NCI-H69 (cell line): ENCODE data around the gene RAPGEF2.

Experiments used
- DNase-seq: peaks from one replicate; lab custom pipeline; 2025; lab: John Stamatoyannopoulos, UW

RAPGEF2 gene

GRCh38 chr4:159315879-159316278 lies 213.0 kb downstream of the RAPGEF2 start:
- DNase-seq: peak; percentile 3

GRCh38 chr4:159317203-159317602 lies 214.3 kb downstream of the RAPGEF2 start:
- no peak for DNase-seq

DNA sequence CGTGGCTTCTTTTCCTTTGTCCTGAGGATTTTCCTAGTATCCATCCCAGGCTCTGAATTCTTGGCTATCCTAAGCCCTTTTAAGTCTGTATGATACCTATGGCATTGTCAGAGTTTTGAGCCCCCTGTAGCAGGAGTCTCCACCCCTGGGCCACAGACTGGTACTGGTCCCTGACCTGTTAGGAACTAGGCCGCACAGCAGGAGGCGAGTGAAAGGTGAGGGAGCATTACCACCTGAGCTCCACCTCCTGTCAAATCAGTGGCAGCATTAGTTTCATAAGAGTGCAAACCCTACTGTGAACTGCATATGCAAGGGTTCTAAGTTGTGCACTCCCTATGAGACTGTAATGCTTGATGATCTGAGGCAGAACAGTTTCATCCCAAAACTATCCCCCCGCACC lies 216.1 kb downstream of the RAPGEF2 start:
- DNase-seq: peak; percentile 1

GRCh38 chr4:159326480-159326879 lies 223.6 kb downstream of the RAPGEF2 start:
- DNase-seq: no peak

DNA sequence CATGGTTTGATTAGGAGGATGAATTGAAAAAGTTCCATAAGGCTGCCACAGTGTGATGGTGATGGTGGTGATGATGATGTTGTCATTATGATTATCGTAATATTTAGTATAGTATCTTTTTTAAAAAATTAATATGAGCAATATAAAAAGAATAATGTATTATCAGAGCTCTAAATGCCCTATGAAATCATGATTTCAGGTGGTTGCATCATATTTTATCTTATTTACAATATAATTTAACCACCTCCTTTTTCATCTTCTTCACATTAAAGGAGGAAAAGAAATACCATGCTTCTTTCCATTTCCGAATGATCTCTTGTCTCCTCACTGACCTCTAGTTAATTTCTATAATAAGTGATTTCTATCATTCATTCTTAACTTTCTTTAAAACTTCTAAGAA lies 225.9 kb downstream of the RAPGEF2 start:
- DNase-seq: peak; percentile 1

- DNase-seq: no peak
These were observed 231.6 kb downstream of the RAPGEF2 start for GRCh38 chr4:159334461-159334860.

- DNase-seq: no peak
These were observed 234.2 kb downstream of the RAPGEF2 start for GRCh38 chr4:159337041-159337440.

DNA sequence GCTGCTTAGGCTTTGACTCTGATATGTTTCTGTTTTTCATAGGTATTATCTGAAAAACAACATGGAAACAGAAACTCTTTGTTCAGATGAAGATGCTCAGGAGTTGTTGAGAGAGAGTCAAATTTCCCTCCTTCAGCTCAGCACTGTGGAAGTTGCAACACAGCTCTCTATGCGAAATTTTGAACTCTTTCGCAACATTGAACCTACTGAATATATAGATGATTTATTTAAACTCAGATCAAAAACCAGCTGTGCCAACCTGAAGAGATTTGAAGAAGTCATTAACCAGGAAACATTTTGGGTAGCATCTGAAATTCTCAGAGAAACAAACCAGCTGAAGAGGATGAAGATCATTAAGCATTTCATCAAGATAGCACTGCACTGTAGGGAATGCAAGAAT lies 238.6 kb downstream of the RAPGEF2 start:
- DNase-seq: no peak

DNA sequence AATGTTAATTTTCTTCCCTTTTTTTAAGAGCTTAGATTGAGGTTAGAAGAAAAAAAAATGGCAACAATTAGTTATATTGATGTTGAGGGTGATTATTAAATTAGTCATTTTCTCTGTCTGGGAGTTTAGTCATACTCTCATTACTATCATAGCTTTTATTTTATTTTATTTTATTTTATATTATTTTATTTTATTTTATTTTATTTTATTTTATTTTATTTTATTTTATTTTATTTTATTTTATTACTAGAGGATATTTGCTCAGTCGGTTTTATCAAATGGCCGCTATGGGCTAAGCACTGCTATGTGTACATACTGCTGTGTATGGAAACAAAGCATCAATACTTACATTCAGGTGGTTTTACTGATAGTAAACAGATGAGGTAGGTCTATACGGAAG lies 239.5 kb downstream of the RAPGEF2 start:
- DNase-seq: no peak

DNA sequence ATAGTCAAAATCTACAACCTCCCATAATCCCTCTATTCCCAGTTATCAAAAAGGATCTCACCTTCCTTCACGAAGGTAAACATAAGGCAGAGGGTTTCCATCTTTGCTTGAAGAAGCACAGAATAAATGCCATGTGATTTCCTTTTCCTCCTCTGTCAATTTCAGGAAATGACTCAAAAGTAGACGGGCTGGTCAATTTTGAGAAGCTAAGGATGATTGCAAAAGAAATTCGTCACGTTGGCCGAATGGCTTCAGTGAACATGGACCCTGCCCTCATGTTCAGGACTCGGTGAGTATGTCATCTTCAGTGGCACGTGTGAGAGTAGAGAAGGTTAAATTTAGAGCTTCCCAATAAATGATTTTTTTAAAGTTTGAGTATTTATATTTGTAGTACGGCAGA lies 240.2 kb downstream of the RAPGEF2 start:
- DNase-seq: no peak

GRCh38 chr4:159344877-159345276 lies 242.0 kb downstream of the RAPGEF2 start:
- no peak for DNase-seq

DNA sequence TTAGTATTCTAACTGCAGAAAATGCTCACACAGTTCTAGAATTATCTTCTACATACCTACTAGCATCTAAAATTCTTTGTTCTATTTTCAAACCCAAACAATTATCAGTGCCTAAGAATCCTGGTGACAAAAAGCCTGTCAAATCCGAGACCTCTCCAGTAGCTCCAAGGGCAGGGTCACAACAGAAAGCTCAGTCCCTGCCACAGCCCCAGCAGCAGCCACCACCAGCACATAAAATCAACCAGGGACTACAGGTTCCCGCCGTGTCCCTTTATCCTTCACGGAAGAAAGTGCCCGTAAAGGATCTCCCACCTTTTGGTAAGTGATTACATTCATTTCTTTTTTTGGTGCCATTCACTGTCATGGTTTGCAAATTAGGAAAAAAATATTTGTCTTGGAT lies 243.8 kb downstream of the RAPGEF2 start:
- DNase-seq: no peak

DNA sequence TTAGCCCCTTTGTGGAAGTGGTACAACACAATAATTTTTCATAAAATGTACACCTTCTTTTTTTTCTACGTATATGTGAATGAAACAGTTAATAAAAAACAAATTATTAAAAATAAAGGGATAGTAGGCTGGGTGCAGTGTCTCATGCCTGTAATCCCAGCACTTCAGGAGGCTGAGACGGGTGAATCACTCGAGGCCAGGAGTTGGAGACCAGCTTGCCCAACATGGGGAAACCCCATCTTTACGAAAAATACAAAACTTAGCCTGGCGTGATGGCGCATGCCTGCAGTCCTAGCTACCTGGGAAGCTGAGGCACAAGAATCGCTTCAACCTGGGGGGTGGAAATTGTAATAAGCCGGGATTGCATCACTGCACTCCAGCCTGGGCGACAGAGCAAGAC lies 244.9 kb downstream of the RAPGEF2 start:
- DNase-seq: no peak

DNA sequence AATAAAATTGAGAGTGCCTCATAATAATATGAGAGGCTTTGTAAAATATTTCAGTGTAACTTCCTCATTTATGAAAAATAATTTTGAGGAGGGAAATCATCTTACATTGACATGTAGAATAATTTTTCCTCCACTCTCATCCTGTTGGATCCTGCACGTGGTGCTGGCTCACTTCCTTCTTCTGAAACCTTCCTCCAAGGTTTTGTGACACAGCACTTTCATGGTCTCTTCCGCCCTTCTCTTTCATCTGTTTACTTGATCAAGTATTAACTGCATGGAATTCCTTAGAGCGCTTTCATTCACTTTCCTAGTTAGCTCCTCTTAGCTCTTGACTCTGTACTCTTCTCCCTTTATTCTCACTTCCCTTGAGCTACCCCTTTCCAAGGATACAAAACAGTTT lies 246.5 kb downstream of the RAPGEF2 start:
- DNase-seq: no peak

DNA sequence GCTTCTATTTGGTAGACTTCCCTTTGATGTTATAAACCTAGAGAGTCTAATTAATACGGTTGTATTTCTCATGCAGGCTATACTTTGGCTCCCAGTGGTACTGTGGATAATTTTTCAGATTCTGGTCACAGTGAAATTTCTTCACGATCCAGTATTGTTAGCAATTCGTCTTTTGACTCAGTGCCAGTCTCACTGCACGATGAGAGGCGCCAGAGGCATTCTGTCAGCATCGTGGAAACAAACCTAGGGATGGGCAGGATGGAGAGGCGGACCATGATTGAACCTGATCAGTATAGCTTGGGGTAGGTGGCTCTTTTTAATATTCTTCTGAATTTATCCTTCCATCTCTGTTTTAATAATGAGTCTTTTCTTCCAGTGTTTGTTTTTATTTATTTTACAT lies 249.7 kb downstream of the RAPGEF2 start:
- no peak for DNase-seq

GRCh38 chr4:159353422-159354116 lies 250.7 kb downstream of the RAPGEF2 start:
- no peak for DNase-seq

DNA sequence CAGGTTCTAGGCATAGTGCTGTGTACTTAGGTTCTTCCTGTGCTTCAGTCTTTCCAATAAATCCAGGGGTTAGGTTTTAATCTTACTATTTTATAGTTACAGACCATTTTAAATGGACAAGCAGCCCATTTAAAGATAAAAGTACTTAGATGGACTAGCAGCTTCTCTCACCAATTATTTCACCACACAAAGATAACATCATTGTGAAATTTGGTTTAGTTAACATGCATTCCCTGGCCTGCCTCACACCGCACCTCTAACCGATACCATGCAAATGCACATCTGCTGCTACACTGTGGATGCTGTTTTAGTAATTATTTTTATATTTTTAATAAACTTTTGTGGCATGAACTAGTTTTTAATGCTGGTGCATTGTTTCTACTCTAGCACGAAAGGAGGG lies 252.6 kb downstream of the RAPGEF2 start:
- no peak for DNase-seq

- no peak for DNase-seq
These were observed 254.5 kb downstream of the RAPGEF2 start for GRCh38 chr4:159357350-159357749.

GRCh38 chr4:159358226-159358625 lies 255.3 kb downstream of the RAPGEF2 start:
- DNase-seq: no peak

DNA sequence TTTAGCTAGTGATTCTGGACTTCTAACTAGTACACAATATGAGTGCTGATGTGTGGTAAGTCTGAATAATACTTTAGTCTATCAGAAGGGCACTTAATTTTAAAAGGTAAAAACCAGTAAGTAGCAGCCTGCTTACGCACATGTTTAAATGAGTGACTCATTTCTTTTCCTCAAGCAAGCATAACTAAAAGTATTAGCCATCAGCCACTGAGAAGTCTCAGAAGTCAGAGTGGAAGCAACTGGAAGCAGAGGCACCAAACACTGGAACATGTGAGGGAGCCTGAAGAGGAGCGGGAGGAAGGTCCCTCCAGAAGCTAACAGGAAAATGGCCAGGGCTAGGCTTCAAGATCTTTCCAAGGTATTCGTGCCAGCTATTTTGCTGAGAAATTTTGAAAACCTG lies 257.7 kb downstream of the RAPGEF2 start:
- DNase-seq: no peak

DNA sequence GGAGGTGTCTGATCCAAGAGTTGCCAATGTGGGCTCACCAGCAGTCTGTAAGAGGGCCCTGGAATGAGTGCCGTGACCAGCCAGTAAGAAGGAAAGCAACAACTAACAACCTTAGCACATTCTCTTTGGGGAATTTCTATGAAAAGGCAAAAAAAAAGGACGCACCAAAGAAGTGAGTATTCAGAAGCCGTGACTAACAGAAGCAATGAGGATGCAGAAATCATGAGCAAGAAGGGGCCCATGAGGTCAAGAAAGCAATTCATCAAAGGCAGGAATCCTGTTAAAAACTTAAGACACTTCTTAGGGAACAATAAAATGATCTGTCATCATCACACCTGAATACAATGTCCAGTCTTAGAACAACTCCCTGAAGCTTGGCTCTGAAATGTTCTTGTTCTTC lies 260.5 kb downstream of the RAPGEF2 start:
- no peak for DNase-seq

GRCh38 chr4:159366966-159367780 lies 264.3 kb downstream of the RAPGEF2 start:
- DNase-seq: peak; percentile 37

- no peak for DNase-seq
These were observed 264.9 kb downstream of the RAPGEF2 start for GRCh38 chr4:159367781-159368080.

GRCh38 chr4:159368320-159368719 lies 265.4 kb downstream of the RAPGEF2 start:
- DNase-seq: no peak
